Mesodermal cell (in vitro differentiated cells): ENCODE data around the gene KCNJ6.
"Not testable (repeated sequence)": the region's sequence is repeated elsewhere in the genome, so short reads cannot be mapped to it uniquely, and the experiment has no call there.

Experiments used
- H3K27ac ChIP-seq: 2 replicates; pipeline ENCODE4 v1.7.0; 2013; ENCODE audit warnings: mild to moderate bottlenecking, low read depth, low read length, moderate library complexity; ENCODE audit not compliant: severe bottlenecking
- H3K36me3 ChIP-seq: 2 replicates; pipeline ENCODE4 v1.7.1; 2013; ENCODE audit warnings: mild to moderate bottlenecking, low read length, moderate library complexity; ENCODE audit not compliant: control insufficient read depth, insufficient read depth
- H3K4me1 ChIP-seq: one replicate; pipeline ENCODE4 v1.7.1; 2013; ENCODE audit warnings: mild to moderate bottlenecking, low read length; ENCODE audit not compliant: insufficient read depth, control insufficient read depth, poor library complexity, severe bottlenecking
- H3K4me3 ChIP-seq: 2 replicates; pipeline ENCODE4 v1.7.0; 2013; ENCODE audit warnings: low read length, control low read depth, mild to moderate bottlenecking; ENCODE audit not compliant: insufficient read depth, poor library complexity, severe bottlenecking; ENCODE audit errors: extremely low read depth
- H3K9me3 ChIP-seq: 2 replicates; pipeline ENCODE4 v1.7.1; 2013; ENCODE audit warnings: mild to moderate bottlenecking, low read length, moderate library complexity; ENCODE audit not compliant: control insufficient read depth
- WGBS, 2 experiments: methylation state at CpG; one replicate each; pipeline ENCODE4 v1.1.5; 2013; ENCODE audit warnings: missing lambda C conversion rate in 2 of 2; ENCODE audit not compliant: insufficient coverage in 2 of 2; 5-methylcytosine and 5-hydroxymethylcytosine counted together

The KCNJ6 gene

GRCh38 chr21:37605006-37605405 is 311.3 kb downstream of the KCNJ6 start:
- H3K27ac ChIP-seq, result no peak overlapping the region
- H3K36me3 ChIP-seq, result no peaks in the 10 kb centered on the region
- H3K9me3 ChIP-seq, result no peaks in the 10 kb centered on the region
- H3K4me3 ChIP-seq, result no peak overlapping the region
- no peaks in the 10 kb centered on the region for H3K4me1 ChIP-seq

- 80% methylated on average over 1 of the region's 2 CpGs; no CpG with 5 or more reads in 1 of the 2 experiments for WGBS, 2 experiments
Observed at GRCh38 chr21:37603129-37603528, 313.1 kb downstream of the KCNJ6 start.

GRCh38 chr21:37601915-37602314 is 314.3 kb downstream of the KCNJ6 start:
- Histone ChIP-seq H3K27ac (no peak overlapping the region), H3K36me3 (no peaks in the 10 kb centered on the region), H3K4me1 (no peaks in the 10 kb centered on the region), H3K9me3 (no peaks in the 10 kb centered on the region), H3K4me3 (no peak overlapping the region)
- WGBS, 2 experiments, result 91% methylated on average over 5 of the region's 5 CpGs

More at GRCh38 chr21:37603129-37603528, 313.1 kb downstream of the KCNJ6 start:
- Histone ChIP-seq H3K9me3 (no peaks in the 10 kb centered on the region), H3K36me3 (no peaks in the 10 kb centered on the region), H3K4me3 (no peak overlapping the region), H3K4me1 (no peaks in the 10 kb centered on the region), H3K27ac (no peak overlapping the region)

- WGBS, 2 experiments, result 76 to 79% methylated on average over 2 to 3 of the region's 3 CpGs
- no peaks in the 10 kb centered on the region for H3K36me3 ChIP-seq
- no peaks in the 10 kb centered on the region for H3K9me3 ChIP-seq
- H3K4me1 ChIP-seq, result no peaks in the 10 kb centered on the region
- H3K27ac ChIP-seq, result no peak overlapping the region
- H3K4me3 ChIP-seq, result no peak overlapping the region
Observed at GRCh38 chr21:37601027-37601426, 315.2 kb downstream of the KCNJ6 start.

- Histone ChIP-seq H3K4me1 (peaks cover 7% of the 10 kb centered on the region), H3K27ac (no peak overlapping the region), H3K9me3 (no peaks in the 10 kb centered on the region), H3K4me3 (no peak overlapping the region), H3K36me3 (no peaks in the 10 kb centered on the region)
- WGBS, 2 experiments, result 93 to 100% methylated on average over 8 of the region's 8 CpGs
Observed at GRCh38 chr21:37595944-37596343, 320.3 kb downstream of the KCNJ6 start.

GRCh38 chr21:37594472-37594951 is 321.7 kb downstream of the KCNJ6 start:
- Histone ChIP-seq H3K9me3 (no peaks in the 10 kb centered on the region), H3K36me3 (no peaks in the 10 kb centered on the region), H3K4me3 (no peak overlapping the region), H3K27ac (no peak overlapping the region), H3K4me1 (peaks cover 7% of the 10 kb centered on the region)
- 82 to 90% methylated on average over 6 to 11 of the region's 15 CpGs for WGBS, 2 experiments

GRCh38 chr21:37593740-37594471 is 322.4 kb downstream of the KCNJ6 start:
- peak overlapping the region; percentile 6 for H3K27ac ChIP-seq
- H3K9me3 ChIP-seq, result no peaks in the 10 kb centered on the region
- no peak overlapping the region for H3K4me3 ChIP-seq
- H3K4me1 ChIP-seq, result peaks cover 7% of the 10 kb centered on the region
- H3K36me3 ChIP-seq, result no peaks in the 10 kb centered on the region
- 80 to 82% methylated on average over 13 to 18 of the region's 19 CpGs for WGBS, 2 experiments

GRCh38 chr21:37593015-37593414 is 323.2 kb downstream of the KCNJ6 start:
- Histone ChIP-seq H3K36me3 (no peaks in the 10 kb centered on the region), H3K4me3 (no peak overlapping the region), H3K27ac (peak overlapping the region; percentile 6), H3K9me3 (no peaks in the 10 kb centered on the region), H3K4me1 (peaks cover 7% of the 10 kb centered on the region)
- WGBS, 2 experiments, result 23 to 32% methylated on average over 3 to 5 of the region's 5 CpGs

GRCh38 chr21:37592496-37592895 is 323.8 kb downstream of the KCNJ6 start:
- 13 to 27% methylated on average over 2 to 3 of the region's 4 CpGs for WGBS, 2 experiments
- Histone ChIP-seq H3K4me3 (no peak overlapping the region), H3K27ac (peak overlapping the region; percentile 6), H3K36me3 (no peaks in the 10 kb centered on the region), H3K4me1 (peaks cover 7% of the 10 kb centered on the region), H3K9me3 (no peaks in the 10 kb centered on the region)

GRCh38 chr21:37591994-37592393 is 324.3 kb downstream of the KCNJ6 start:
- 42 to 50% methylated on average over 9 to 10 of the region's 12 CpGs for WGBS, 2 experiments
- H3K4me1 ChIP-seq, H3K36me3 ChIP-seq, H3K4me3 ChIP-seq, H3K27ac ChIP-seq, H3K9me3 ChIP-seq: not testable (repeated sequence)

- not testable (repeated sequence) for H3K27ac ChIP-seq, H3K4me1 ChIP-seq, H3K36me3 ChIP-seq, H3K4me3 ChIP-seq, H3K9me3 ChIP-seq
- WGBS, 2 experiments, result 17 to 30% methylated on average over 4 to 5 of the region's 8 CpGs
Observed at GRCh38 chr21:37590836-37591235, 325.4 kb downstream of the KCNJ6 start.
